PC-9 (cell line): ENCODE results near the gene CD209. TPM values are rescaled to one million over a fixed set of nuclear protein-coding genes. Genes with fewer than 3 reads are reported as not detected.
"Not testable (repeated sequence)": the region's sequence is repeated elsewhere in the genome, so short reads cannot be mapped to it uniquely, and the experiment has no call there.

Experiments
- BruUV-seq: library from RNA; stranded (reverse); fragments of 400-500 nt; replicated peaks from 2 replicates; lab custom pipeline; 2021; lab: Mats Ljungman, UMichigan
- CTCF ChIA-PET: fragments of 300-600 bp; sonication (Branson Sonifier 250); formaldehyde crosslinking; loops from one replicate; lab custom pipeline; 2022; ENCODE audit warnings: antibody characterized with exemption; lab: Charles Lee
- POLR2A ChIA-PET: fragments of 300-600 bp; sonication (Branson Sonifier 250); formaldehyde crosslinking; loops from one replicate; lab custom pipeline; 2022; ENCODE audit warnings: antibody characterized with exemption; ENCODE audit not compliant: unreplicated experiment; lab: Charles Lee
- DNase-seq, 2 experiments: peaks; one replicate each; pipeline versions ENCODE4 v3.0.0 to v3.0.0-alpha.2; 2015 to 2022; ENCODE audit warnings: mixed read lengths in 1 of 2
- H2AFZ ChIP-seq: fragments of 200-600 bp; sonication (generic); 2 replicates; pipeline ENCODE4 v1.8.1; 2017; ENCODE audit warnings: antibody characterized with exemption
- H3F3A ChIP-seq: fragments of 200-600 bp; sonication (generic); 2 replicates; pipeline ENCODE4 v1.8.1; 2017; ENCODE audit warnings: antibody characterized with exemption, mild to moderate bottlenecking, low read depth; ENCODE audit not compliant: insufficient read depth
- H3K27ac ChIP-seq: fragments of 200-600 bp; sonication (generic); 2 replicates; pipeline ENCODE4 v1.6.1; 2016; ENCODE audit warnings: mixed run types
- H3K27me3 ChIP-seq: fragments of 200-600 bp; sonication (generic); 2 replicates; pipeline ENCODE4 v1.6.1; 2016; ENCODE audit warnings: low read depth, mixed run types; ENCODE audit not compliant: insufficient read depth
- H3K36me3 ChIP-seq: fragments of 200-600 bp; sonication (generic); 2 replicates; pipeline ENCODE4 v1.6.1; 2016; ENCODE audit warnings: low read depth, mixed run types
- H3K4me1 ChIP-seq: fragments of 200-600 bp; sonication (generic); replicated peaks from 2 replicates; pipeline ENCODE4 v1.6.1; 2016; ENCODE audit warnings: mixed run types; ENCODE audit not compliant: insufficient read depth
- H3K4me2 ChIP-seq: fragments of 200-600 bp; sonication (generic); 2 replicates; pipeline ENCODE4 v1.6.1; 2017; ENCODE audit warnings: mixed run types
- H3K4me3 ChIP-seq: fragments of 200-600 bp; sonication (generic); 2 replicates; pipeline ENCODE4 v1.6.1; 2016; ENCODE audit warnings: mixed run types
- H3K79me2 ChIP-seq: fragments of 200-600 bp; sonication (generic); 2 replicates; pipeline ENCODE4 v1.6.1; 2017; ENCODE audit warnings: low read depth, mixed run types
- H3K9me2 ChIP-seq: fragments of 200-600 bp; sonication (generic); 2 replicates; pipeline ENCODE4 v1.8.1; 2017; ENCODE audit warnings: mild to moderate bottlenecking; ENCODE audit not compliant: insufficient read depth
- H3K9me3 ChIP-seq: fragments of 200-600 bp; sonication (generic); 2 replicates; pipeline ENCODE4 v1.8.1; 2016; ENCODE audit warnings: low read depth; ENCODE audit not compliant: insufficient read depth
- H4K20me1 ChIP-seq: fragments of 200-600 bp; sonication (generic); 2 replicates; pipeline ENCODE4 v1.8.1; 2017; ENCODE audit not compliant: insufficient read depth
- EZH2 ChIP-seq: fragments of 200-600 bp; sonication (generic); IDR thresholded peaks from 2 replicates; pipeline ENCODE4 v1.8.0; 2017; ENCODE audit warnings: antibody characterized with exemption, low read depth
- intact Hi-C: fragments of 100-400 bp; cut with micrococcal nuclease; formaldehyde crosslinking; loops from one replicate; pipeline ENCODE4 v1.10.0; 2022; ENCODE audit not compliant: unreplicated experiment
- total RNA-seq: library from RNA; stranded (reverse); gene quantifications from 2 replicates; pipeline ENCODE4 v1.2.3, GENCODE V29; 2021
- TF ChIP-seq, protein P1 (sequence below): fragments of 200-600 bp; sonication (generic); conservative IDR thresholded peaks from 2 replicates; pipeline ENCODE4 v1.6.1; 2017; ENCODE audit warnings: mixed run types, antibody characterized with exemption, mild to moderate bottlenecking, moderate library complexity

The CD209 gene
- total RNA-seq, 1 experiment from 2014 or later = not detected

DNA sequence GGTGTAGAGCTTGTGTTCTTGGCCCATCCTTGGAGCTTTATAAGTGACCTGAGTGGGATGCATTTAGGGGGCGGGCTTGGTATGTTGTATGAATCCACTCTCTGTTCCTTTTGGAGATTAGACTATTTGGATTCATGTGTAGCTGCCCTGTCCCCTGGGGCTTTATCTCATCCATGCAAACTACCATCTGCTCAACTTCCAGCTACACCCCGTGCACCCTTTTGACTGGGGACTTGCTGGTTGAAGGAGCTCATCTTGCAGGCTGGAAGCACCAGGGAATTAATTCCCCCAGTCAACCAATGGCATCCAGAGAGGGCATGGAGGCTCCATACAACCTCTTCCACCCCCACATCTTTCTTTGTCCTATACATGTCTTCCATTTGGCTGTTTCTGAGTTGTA lies 21.8 kb upstream of the CD209 start:
- ChIA-PET CTCF (no interaction called here), POLR2A (no interaction called here)

DNA sequence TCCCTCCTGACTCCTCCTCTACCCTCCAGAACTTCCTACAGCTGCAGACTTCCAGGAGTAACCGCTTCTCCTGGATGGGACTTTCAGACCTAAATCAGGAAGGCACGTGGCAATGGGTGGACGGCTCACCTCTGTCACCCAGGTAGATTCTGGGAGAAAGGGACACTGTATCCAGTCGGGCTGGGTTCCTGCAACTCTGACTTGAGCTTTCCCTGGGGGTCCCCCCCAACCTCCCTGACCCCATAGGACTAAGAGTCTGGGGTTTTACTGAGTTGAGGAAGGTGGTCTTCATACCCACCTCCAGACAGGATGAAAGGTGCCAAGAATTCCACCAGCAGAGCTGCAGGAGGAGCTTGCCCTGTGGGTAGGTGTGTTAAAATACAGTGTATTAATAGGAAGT lies 20.2 kb upstream of the CD209 start:
- DNase-seq = no peak
- ChIA-PET POLR2A (no interaction called here), CTCF (interaction anchor here (0.5 kb wide), 1 partner anchor 342 kb away, joined by 4 read pairs; no protein-coding TSS in a partner anchor)
- Histone ChIP-seq H2AFZ (no peak overlapping the region), H3K36me3 (no peaks in the 10 kb centered on the region), H3K9me2 (no peaks in the 10 kb centered on the region), H4K20me1 (no peaks in the 10 kb centered on the region), H3K4me1 (peaks cover 5% of the 10 kb centered on the region), H3F3A (peaks cover 6% of the 10 kb centered on the region; the same call in 1 of the 2 replicates), H3K4me2 (no peak overlapping the region), H3K9me3 (no peaks in the 10 kb centered on the region), H3K4me3 (no peak overlapping the region), H3K27me3 (peaks cover 32% of the 10 kb centered on the region), H3K79me2 (no peaks in the 10 kb centered on the region), H3K27ac (no peak overlapping the region)
- intact Hi-C loops = no loop called here
- TF ChIP-seq EZH2 = no peak
- TF ChIP-seq, protein P1, sequence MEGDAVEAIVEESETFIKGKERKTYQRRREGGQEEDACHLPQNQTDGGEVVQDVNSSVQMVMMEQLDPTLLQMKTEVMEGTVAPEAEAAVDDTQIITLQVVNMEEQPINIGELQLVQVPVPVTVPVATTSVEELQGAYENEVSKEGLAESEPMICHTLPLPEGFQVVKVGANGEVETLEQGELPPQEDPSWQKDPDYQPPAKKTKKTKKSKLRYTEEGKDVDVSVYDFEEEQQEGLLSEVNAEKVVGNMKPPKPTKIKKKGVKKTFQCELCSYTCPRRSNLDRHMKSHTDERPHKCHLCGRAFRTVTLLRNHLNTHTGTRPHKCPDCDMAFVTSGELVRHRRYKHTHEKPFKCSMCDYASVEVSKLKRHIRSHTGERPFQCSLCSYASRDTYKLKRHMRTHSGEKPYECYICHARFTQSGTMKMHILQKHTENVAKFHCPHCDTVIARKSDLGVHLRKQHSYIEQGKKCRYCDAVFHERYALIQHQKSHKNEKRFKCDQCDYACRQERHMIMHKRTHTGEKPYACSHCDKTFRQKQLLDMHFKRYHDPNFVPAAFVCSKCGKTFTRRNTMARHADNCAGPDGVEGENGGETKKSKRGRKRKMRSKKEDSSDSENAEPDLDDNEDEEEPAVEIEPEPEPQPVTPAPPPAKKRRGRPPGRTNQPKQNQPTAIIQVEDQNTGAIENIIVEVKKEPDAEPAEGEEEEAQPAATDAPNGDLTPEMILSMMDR = no peak
- no TSS peak for BruUV-seq

More for the DNA sequence above, 21.8 kb upstream of the CD209 start:
- BruUV-seq = no TSS peak
- Histone ChIP-seq H3K4me2 (no peak overlapping the region), H3K36me3 (no peaks in the 10 kb centered on the region), H3K4me3 (no peak overlapping the region), H2AFZ (no peak overlapping the region), H3K27me3 (peaks cover 30% of the 10 kb centered on the region), H3K27ac (no peak overlapping the region), H3K9me2 (no peaks in the 10 kb centered on the region), H3K79me2 (no peaks in the 10 kb centered on the region), H3F3A (peaks cover 7% of the 10 kb centered on the region; the same call in 1 of the 2 replicates), H3K4me1 (peaks cover 21% of the 10 kb centered on the region), H4K20me1 (no peaks in the 10 kb centered on the region), H3K9me3 (no peaks in the 10 kb centered on the region)
- DNase-seq = no peak
- intact Hi-C loops = no loop called here
- TF ChIP-seq, protein P1 = no peak
- TF ChIP-seq EZH2 = no peak

GRCh38 chr19:7766535-7766934 lies 19.2 kb upstream of the CD209 start:
- Histone ChIP-seq H3K27me3 (peaks cover 34% of the 10 kb centered on the region), H3F3A (no peaks in the 10 kb centered on the region; the same call in 1 of the 2 replicates), H3K27ac (no peak overlapping the region), H4K20me1 (no peaks in the 10 kb centered on the region), H3K9me2 (no peaks in the 10 kb centered on the region), H2AFZ (no peak overlapping the region), H3K4me2 (no peak overlapping the region), H3K9me3 (no peaks in the 10 kb centered on the region), H3K36me3 (no peaks in the 10 kb centered on the region), H3K79me2 (no peaks in the 10 kb centered on the region), H3K4me3 (no peak overlapping the region), H3K4me1 (no peaks in the 10 kb centered on the region)
- ChIA-PET POLR2A (no interaction called here), CTCF (no interaction called here)
- no peak for TF ChIP-seq EZH2
- TF ChIP-seq, protein P1 = no peak
- no TSS peak for BruUV-seq
- no peak for DNase-seq
- intact Hi-C loops = no loop called here

GRCh38 chr19:7765043-7765442 lies 17.7 kb upstream of the CD209 start:
- POLR2A ChIA-PET, H3K4me2 ChIP-seq, H3K79me2 ChIP-seq, H3K9me3 ChIP-seq, H4K20me1 ChIP-seq, H3K9me2 ChIP-seq, intact Hi-C loops, CTCF ChIA-PET, H3K4me3 ChIP-seq, H2AFZ ChIP-seq, DNase-seq, H3K27ac ChIP-seq, H3K36me3 ChIP-seq, H3K4me1 ChIP-seq, H3F3A ChIP-seq, BruUV-seq: not testable (repeated sequence)
- H3K27me3 ChIP-seq = peaks cover 34% of the 10 kb centered on the region

GRCh38 chr19:7764157-7764556 lies 16.8 kb upstream of the CD209 start:
- H3F3A ChIP-seq, H2AFZ ChIP-seq, intact Hi-C loops, H3K9me2 ChIP-seq, H3K79me2 ChIP-seq, H3K4me3 ChIP-seq, H4K20me1 ChIP-seq, DNase-seq, POLR2A ChIA-PET, H3K36me3 ChIP-seq, H3K4me1 ChIP-seq, CTCF ChIA-PET, H3K9me3 ChIP-seq, BruUV-seq, H3K27ac ChIP-seq, H3K4me2 ChIP-seq: not testable (repeated sequence)
- H3K27me3 ChIP-seq = peaks cover 27% of the 10 kb centered on the region
